Measurements from ENCODE around the gene GALNTL6.

GALNTL6 gene

DNA sequence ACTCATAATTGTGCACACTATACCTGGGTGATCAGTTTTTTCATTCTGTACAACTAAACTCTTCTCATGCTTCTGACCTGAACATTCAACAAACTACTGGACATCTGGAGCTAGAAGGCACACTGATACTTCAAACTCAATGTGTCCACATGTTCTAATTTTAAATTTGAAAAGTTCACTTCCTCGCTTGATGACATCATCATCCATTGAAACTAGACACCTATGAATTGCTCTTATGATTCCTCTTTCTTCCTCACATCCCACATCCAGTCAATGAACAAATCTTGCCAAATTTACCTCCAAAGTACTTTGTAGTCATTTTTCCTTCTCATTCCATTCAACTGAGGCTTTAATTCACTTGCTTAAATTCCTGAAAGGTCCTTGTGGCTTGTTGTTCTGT is 549.4 kb downstream of the GALNTL6 start:
- TF ChIP-seq, protein P1, sequence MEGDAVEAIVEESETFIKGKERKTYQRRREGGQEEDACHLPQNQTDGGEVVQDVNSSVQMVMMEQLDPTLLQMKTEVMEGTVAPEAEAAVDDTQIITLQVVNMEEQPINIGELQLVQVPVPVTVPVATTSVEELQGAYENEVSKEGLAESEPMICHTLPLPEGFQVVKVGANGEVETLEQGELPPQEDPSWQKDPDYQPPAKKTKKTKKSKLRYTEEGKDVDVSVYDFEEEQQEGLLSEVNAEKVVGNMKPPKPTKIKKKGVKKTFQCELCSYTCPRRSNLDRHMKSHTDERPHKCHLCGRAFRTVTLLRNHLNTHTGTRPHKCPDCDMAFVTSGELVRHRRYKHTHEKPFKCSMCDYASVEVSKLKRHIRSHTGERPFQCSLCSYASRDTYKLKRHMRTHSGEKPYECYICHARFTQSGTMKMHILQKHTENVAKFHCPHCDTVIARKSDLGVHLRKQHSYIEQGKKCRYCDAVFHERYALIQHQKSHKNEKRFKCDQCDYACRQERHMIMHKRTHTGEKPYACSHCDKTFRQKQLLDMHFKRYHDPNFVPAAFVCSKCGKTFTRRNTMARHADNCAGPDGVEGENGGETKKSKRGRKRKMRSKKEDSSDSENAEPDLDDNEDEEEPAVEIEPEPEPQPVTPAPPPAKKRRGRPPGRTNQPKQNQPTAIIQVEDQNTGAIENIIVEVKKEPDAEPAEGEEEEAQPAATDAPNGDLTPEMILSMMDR (IDR thresholded peaks at IDR 0.05; ENCODE audit: insufficient read depth, missing control alignments), result no peak
- FAIRE-seq (no peak), DNase-seq (ENCODE audit: insufficient read length, low spot score) (no peak)

DNA sequence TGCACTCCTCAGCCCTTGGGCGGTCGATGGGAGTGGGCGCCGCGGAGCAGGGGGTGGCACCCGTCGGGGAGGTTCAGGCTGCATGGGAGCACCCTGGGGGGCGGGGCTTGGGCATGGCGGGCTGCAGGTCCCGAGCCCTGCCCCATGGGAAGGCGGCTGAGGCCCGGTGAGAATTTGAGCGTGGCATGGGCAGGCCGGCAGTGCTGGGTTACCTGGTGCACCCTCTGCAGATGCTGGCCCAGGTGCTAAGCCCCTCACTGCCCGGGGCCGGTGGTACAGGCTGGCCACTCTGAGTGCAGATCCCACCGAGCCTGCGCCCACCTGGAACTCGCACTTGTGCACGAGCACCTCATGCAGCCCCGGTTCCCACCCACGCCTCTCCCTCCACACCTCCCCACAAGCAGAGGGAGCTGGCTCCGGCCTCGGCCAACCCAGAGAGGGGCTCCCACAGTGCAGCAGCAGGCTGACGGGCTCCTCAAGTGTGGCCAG is 556.3 kb downstream of the GALNTL6 start:
- TF ChIP-seq, protein P1 (IDR thresholded peaks at IDR 0.05; ENCODE audit: insufficient read depth, missing control alignments), result no peak
- FAIRE-seq (no peak), DNase-seq (ENCODE audit: insufficient read length, low spot score) (no peak)

DNA sequence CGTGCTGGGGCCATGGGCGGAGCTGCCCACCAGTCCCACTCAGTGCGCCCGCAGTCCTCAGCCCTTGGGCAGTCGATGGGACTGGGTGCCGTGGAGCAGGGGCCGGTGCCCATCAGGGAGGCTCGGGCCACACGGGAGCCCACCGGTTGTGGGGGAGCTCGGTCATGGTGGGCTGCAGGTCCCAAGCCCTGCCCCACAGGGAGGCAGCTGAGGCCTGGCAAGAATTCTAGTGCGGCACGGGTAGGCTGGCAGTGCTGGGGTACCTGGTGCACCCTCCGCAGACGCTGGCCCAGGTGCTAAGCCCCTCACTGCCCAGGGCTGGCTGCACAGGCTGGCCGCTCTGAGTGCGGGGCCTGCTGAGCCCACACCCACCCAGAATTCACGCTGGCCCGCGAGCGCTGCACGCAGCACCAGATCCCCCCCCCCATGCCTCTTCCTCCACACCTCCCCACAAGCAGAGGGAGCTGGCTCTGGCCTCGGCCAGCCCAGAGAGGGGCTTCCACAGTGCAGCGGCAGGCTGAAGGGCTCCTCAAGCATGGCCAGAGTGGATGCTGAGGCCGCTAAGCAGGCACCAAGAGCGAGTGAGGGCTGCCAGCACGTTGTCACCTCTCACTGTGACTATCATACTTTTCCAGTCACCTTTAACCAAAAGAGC is 564.4 kb downstream of the GALNTL6 start:
- TF ChIP-seq, protein P1 (IDR thresholded peaks at IDR 0.05; ENCODE audit: insufficient read depth, missing control alignments), result no peak
- no peak for FAIRE-seq
- DNase-seq (ENCODE audit: insufficient read length, low spot score), result no peak

DNA sequence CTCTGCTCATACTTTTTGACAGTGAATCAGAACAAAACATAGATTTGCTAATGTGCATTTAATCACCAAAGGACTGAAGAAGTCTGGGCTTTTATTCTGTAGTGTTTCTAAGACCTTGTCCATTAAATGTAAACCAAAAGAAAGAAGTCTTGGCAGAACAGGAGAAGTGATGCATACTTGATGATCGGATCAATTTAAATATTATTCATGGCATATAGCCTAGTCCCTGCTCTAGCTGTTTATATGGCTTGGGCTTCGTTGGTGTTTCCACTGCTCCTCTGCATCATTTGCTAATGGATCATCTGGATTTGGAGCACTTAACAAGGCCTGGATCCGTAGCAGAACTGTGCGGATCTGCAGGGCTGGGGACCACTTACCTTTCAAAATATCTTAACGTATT is 566.6 kb downstream of the GALNTL6 start:
- TF ChIP-seq, protein P1 (IDR thresholded peaks at IDR 0.05; ENCODE audit: insufficient read depth, missing control alignments), result no peak
- FAIRE-seq, result no peak
- DNase-seq (ENCODE audit: insufficient read length, low spot score), result no peak

DNA sequence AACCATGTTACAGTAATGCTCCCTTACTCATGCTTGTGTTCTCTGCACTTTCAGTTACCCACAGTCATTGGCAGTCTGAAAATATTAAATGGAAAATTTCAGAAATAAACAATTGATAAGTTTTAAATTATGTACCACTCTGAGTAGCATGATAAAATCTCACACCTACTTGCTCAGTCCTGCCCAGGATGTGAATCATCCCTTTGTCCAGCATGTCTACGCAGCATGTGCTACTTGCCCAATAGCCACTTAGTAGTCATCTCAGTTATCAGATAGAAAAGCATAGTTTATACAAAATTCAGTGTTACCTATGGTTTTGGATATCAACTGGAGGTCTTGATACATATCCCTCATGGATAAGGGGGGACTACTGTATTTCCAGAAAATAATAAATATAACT is 577.1 kb downstream of the GALNTL6 start:
- TF ChIP-seq, protein P1 (IDR thresholded peaks at IDR 0.05; ENCODE audit: insufficient read depth, missing control alignments), result no peak
- DNase-seq (ENCODE audit: insufficient read length, low spot score), result no peak
- no peak for FAIRE-seq

DNA sequence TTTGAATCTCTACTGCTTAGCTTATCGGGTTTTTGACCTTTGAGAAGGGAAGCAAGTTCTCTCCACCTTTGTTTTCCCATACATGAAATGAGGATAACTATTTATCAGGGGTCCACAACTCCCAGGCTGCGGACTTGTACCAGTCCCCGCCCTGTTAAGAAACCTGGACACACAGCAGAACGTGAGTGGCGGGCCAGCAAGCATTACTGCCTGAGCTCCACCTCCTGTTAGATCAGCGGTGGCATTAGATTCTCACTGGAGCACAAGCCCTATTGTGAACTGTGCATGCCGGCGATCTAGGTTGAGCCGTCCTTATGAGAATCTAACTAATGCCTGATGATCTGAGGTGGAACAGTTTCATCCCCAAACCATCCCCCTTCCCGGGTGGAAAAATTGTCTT is 579.5 kb downstream of the GALNTL6 start:
- TF ChIP-seq, protein P1 (IDR thresholded peaks at IDR 0.05; ENCODE audit: insufficient read depth, missing control alignments), result no peak
- FAIRE-seq (no peak), DNase-seq (ENCODE audit: insufficient read length, low spot score) (no peak)

DNA sequence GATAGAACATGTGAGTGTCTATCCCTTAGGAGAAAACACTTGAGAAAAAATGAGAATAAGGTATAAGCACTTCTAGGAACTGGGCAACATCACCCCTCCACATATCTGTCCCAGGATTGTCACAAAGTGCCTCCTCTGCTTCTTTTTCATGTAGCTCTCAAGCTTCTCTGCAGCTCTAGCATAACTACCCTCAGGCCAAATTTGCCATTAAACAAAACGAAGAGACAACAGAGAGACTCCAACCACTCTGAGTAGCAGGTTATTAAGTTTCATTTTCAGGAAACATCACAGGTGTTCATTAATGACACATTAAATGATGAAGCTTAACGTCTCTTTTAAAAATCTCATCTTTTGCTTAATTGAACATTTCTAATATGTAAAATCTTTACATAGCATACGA is 580.0 kb downstream of the GALNTL6 start:
- no peak for FAIRE-seq
- TF ChIP-seq, protein P1 (IDR thresholded peaks at IDR 0.05; ENCODE audit: insufficient read depth, missing control alignments), result no peak
- no peak for DNase-seq (ENCODE audit: insufficient read length, low spot score)

Measured in D721Med (cell line).